NCI-H2029 (cell line): Measurements from ENCODE around the gene KSR2.
"Not testable (repeated sequence)": the region's sequence is repeated elsewhere in the genome, so short reads cannot be mapped to it uniquely, and the experiment has no call there.

Source experiments
- DNase-seq: peaks from one replicate; lab custom pipeline; 2025; lab: John Stamatoyannopoulos, UW

The KSR2 gene

DNA sequence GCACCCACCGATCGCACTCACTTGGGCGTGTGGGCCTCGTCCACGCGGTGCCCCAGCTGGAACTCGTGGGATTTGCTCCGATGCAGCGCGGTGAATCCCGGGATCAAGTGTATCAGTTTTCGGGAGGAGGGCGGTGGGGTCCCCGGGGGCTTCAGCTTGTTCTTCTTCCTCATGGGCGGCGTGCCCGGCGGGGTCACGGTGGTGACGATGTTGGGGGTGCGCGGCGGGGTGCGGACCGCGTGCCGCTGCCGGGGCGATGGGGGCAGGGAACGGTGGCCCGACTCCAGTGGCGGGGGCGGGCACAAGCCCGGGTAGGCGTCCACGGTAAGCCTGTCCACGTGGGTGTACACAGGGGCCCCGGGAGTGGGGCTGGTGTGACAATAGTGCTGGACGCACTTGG, 207.8 kb downstream of the KSR2 start:
- DNase-seq = no peak

DNA sequence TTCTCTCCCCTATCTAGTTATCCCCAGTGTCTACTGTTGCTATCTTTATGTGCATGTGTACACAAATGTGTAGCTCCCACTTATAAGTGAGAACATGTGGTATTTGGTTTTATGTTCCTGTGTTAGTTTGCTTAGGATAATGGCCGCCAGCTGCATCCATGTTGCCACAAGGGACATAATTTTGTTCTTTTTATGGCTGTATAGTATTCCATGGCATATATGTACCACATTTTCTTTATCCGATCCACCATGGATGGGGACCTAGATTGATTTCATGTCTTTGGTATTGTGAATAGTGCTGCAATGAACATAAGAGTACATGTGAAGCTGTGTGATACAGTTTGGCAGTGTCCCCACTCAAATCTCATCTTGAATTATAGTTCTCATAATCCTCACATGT, 218.1 kb downstream of the KSR2 start:
- DNase-seq = no peak

DNA sequence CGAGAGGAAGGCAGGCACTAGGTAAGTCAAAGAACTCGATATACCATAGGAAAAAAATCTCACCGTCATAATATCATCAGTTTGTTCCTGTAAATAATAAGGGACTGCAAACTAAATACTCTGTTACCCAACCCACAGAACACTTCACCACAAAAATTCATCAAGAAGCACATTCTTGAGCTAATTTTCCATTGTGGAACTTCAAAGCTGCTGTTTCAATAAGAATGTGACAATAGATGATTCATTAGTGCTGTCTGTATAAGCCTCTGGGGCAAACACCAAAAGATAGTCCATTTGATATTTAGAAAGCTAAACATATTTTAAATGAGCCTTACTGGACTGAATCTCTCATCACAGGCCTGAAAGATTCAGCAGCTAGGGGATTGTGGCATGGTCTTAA, 219.4 kb downstream of the KSR2 start:
- DNase-seq = no peak

DNA sequence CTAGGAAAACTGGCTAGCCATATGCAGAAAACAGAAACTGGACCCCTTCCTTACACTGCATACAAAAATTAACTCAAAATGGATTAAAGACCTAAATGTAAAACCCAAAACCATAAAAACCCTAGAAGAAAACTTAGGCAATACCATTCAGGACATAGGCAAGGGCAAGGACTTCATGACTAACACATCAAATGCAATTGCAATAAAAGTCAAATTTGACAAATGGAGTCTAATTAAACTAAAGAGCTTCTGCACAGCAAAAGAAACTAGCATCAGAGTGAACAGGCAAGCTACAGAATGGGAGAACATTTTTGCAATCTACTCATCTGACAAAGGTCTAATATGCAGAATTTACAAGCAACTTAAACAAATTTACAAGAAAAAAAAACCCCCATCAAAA, 222.4 kb downstream of the KSR2 start:
- DNase-seq = not testable (repeated sequence)

DNA sequence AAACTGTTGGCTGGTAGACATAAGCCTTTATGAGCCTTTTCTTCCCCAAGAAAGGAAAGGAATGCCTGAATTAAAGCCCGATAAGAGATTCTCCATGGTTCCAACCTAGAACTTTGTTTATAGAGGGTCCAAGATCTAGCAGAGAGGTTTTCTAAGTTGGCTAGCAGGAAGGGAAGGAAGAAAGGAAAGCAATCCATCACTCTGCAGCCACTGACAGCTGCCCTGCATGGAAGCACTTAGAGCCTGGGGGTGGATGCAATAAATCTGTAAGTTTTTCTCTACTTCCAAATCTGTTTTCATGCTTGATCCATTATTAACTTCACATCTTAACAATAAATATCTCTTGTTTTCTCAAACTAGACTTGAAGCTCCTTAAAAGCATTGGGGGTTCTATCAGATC, 224.4 kb downstream of the KSR2 start:
- DNase-seq = no peak

DNA sequence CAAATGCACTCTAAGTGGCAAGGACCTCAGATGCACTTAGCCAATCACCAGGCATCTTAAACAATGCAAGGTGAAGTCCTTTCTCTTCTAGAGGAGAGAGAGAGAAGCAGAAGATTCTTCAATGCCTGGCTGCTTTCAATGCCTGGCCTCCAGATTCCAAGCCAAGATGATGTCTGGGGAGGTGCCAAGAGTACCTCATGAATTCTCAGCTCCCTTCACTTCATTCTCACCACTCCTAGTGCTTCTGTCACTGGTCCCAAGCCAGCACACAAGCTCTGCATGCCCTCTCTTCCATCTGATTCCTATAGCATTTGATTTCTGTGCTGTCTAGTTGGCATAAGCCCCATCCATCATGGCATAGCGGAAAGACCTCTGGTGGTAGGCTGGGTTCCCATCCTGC, 225.0 kb downstream of the KSR2 start:
- DNase-seq = no peak

DNA sequence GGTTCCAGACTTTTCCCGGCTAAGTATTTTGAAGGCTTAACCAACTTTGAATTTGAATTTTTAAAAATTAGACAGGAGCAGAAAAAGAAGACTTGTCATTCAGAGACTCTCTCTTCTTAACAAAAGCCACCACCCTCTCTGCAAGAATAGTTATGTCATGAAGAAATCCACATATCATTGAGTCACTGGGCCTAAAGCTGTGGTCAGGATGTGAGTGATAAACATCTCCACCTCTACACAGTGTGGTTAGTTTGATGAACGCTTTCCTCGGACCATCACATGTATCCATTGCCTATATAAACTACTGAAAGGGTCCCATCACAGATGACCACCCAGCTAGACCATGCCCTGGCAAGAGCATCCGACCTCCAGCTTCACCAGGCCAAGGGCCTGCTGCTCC, 226.1 kb downstream of the KSR2 start:
- DNase-seq = no peak

DNA sequence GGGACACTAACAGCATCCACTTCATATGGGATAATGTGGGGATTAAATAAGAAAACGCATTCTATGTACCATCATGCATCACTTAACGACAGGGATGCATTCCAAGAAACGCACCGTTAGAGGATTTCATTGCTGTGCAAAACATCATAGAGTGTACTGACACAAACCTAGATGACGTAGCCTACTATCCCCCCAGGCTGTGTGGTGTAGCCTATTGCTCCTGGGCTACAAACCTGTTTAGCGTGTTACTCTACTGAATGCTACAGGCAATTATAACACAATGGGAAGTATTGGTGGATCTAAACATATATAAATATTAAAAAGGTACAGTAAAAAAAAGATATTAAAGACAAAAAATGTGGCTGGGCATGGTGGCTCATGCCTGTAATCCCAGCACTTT, 230.6 kb downstream of the KSR2 start:
- no peak for DNase-seq

DNA sequence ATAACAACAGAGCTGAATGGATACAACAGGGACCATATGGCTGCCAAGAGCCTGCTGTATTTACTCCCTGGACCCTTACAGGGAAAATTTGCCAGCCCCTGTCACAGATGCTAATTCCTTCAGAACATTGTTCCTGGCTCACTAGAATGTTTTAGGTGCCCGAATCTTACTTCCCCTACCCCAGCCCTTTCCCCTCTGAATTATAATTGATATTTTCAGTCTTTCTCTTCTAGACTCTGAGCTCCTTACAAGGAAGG, 235.3 kb downstream of the KSR2 start:
- DNase-seq = no peak

DNA sequence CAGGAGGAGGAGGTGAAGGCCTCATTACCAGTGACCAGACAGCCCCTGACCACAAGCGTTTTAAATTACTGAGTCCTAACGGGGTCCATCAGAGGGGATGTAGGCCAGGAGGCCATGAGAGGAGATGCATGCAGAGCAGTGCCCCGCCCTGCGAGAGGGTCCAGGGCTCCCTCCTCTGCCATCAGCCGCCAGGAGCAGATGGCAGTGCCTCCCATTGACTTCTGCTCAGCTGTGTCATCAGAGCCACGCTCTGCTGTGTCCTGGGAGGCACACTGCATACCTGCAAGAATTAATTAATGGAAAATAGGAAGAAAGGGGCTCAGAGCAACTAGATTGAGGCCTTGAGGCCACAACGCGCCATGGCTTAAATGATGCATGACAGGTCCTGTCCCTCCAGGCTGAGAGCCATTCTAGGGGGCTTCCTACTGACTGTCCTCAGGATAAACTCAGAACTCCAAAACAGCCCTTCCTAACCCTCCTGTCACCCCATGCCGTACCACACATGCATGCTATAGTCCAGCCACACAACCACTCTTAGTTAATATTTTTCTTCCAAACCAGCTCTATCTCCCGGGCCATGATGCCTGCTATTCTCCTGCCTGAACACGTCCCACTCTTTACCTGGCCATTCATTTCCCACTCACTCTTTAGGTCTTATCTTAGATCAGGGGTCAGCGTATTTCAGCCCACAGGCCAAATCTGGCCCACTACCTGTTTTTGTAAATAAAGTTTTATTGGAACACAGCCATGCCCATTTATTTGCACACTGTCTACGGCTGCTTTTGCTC, 235.8 kb downstream of the KSR2 start:
- no peak for DNase-seq

DNA sequence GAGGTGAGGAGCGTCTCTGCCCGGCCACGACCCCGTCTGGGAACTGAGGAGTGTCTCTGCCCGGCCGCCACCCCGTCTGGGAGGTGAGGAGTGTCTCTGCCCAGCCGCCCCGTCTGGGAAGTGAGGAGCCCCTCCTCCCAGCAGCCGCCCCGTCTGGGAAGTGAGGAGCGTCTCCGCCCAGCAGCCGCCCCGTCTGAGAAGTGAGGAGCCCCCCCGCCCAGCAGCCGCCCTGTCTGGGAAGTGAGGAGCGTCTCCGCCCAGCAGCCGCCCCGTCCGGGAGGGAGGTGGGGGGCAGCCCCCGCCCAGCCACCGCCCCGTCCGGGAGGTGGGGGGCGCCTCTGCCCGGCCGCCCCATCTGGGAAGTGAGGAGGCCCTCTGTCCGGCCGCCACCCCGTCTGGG, 237.7 kb downstream of the KSR2 start:
- not testable (repeated sequence) for DNase-seq

DNA sequence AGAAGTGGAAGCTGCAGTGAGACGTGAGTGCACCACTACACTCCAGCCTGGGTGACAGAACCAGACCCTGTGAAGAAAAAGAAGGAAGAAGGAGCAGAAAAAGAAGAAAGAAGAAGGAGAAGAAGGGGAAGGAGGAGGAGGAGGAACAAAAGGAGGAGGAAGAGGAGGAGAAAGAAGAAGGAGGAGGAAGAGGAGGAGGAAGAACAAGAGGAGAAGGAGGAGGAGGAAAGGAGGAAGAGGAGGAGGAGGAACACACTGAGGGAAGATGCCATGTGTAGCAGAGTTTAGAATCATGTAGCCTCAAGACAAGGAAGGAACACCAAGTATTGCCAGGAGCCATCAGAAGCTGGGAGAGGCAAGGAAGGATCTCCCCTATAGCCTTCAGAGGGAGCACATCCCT, 241.5 kb downstream of the KSR2 start:
- no peak for DNase-seq

DNA sequence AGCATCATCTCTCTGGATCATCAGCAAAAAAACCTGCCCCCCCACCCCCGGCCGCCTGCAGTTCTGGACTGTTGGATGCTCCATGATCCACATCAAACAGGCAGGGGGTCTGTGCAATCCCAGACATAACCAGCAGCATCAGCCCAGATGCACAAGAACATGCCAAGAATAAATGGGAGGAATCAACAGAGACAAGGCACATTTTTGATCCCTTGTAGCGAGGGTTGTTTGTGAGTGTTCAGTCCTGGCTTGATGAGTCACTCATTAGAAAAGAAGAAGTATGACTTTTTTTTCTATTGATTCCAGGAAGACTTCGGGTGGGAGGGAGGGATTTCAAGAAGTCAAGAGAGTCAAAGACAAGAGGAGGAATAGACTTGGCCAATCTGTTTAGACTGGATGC, 244.2 kb downstream of the KSR2 start:
- DNase-seq = no peak

DNA sequence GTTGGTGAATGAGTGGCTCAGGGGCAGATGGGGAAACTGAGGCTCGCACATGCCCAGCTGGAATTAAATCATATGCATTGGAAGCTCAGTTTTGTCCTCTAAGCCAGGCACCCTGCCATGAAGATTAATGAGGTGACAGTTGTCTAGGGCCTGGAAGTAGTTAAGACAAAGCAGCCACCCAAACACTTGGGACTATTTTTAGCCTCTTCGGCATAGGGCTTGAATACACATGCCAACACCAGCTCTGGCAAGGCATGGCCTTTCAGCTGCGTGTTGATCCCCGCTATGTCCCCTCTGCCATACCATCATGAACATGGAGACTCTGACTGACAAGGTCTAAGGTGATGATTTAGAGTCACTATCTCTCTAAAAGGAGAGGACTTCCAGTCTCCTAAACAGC, 250.2 kb downstream of the KSR2 start:
- DNase-seq = no peak

DNA sequence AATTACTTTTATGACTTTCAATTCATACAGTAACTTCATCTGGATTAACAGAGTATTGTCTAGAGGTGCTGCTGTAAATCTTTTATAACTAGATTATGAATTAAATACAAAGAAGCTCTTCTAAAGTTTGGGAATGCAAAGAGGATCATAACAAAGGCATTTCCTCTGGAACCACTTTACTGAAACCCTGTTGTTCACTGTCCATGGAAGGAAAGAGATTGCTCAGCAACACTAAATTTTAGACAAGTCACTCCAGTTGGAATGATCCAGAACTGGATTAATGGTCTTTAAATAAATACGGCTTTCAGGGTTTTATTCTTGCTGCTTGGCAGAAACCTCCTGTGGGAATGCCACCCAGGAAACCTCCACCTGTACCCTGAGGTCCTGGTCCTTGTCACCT, 250.6 kb downstream of the KSR2 start:
- DNase-seq = no peak

DNA sequence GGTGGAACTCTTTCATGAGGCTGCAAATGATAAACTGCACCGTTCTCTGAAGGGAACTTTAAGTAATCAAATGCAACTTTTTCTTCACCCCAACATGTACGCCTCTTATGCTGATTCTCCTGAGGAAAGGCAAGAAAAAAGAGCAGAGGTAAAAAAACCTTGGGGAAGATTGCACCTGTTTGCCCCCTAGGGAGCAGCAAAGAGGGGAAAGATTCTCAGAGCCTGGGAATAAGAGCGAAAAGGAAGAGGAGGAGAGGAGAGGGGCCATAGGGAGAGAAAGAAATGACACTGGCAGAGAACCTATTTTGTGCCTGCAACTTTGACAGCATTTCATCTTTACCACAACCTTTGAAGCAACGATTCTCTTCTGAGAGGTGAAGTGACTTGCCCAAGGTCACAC, 254.6 kb downstream of the KSR2 start:
- no peak for DNase-seq

DNA sequence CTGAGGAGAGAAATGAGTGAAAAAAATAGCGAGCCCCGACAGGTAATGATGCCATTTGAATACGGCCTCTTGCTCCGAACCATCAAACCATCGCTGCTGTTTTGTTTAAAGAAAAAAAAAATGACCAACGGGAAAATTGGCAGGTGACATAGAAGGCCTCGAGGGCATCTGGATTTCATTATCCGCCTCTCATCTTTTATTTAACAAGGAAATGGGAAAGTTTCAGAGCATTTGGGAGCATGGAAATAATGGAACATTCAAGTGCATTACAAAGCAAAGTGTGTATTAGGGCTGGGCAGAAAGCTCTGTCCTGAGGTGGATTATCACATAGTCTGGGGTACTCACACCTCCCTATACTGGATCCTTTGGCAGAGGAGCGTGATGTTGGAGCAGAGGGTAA, 258.7 kb downstream of the KSR2 start:
- DNase-seq = no peak

DNA sequence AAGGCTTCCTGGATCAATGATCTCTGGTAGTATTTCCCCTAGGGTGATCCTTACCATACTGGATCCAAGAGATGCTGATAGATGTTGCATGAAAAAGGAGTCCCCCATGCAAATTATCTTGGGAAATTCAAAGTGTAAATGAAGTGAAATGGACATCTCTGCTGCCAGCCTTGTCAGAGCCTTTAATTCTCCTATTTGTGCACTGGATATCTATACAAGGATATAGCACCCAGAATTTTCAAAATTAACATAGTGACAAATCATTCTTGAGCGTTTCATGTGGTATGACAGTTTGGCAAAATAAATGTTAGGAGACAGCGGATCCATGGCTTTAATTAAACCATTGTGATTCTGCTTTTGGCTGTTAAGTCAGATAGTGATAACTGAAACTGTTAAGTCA, 260.9 kb downstream of the KSR2 start:
- DNase-seq = no peak

DNA sequence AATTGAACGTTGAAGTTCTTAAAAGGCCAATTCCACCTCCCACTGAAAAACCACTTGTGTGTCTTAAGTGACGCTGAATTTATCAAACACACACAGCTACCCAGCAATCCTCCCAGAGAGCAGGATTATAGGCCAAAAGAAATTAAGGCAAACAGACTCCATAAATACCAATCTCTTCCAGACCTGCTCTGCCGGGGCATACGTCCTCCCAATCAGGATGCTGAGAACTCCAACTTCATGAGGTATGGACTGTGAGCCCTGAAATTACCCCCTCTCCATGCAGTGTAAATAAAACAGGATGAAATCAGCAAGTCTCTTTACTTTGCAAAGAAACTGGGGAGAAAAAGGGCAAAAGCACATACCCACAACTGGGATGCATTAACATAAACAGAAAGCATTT, 265.2 kb downstream of the KSR2 start:
- DNase-seq = no peak

DNA sequence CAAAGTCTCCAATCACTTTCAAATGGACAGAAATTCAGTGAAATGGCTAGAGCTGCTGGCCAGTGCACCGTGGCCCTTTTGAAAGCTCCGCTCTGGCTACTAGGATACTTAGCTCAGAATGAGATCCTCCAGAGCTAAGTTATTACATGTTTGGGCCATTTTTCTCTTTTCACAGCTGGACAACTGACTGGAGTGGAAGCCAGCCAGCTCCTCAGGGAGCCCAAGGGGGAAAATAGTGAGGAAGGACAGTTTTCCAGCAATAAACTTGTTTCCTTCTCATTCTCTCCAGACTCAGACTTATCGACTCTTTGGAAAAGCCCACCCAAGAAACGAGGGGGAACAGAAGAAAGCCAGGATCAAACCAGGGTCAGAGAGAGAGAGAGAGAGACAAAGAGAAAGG, 266.0 kb downstream of the KSR2 start:
- DNase-seq = no peak

DNA sequence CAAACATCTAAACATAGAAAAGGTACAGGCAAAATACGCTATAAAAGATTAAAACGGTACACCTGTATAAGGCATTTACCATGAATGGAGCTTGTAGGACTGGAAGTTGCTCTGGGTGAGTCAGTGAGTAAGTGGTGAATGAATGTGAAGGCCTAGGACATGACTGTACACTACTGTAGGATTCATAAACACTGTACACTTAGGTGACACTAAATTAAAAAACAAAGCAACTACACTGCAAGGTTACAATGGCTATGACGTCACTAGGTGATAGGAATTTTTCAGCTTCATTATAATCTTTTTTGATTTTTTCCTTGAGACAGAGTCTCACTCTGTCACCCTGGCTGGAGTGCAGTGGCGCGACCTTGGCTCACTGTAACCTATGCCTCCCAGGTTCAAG, 269.2 kb downstream of the KSR2 start:
- no peak for DNase-seq

DNA sequence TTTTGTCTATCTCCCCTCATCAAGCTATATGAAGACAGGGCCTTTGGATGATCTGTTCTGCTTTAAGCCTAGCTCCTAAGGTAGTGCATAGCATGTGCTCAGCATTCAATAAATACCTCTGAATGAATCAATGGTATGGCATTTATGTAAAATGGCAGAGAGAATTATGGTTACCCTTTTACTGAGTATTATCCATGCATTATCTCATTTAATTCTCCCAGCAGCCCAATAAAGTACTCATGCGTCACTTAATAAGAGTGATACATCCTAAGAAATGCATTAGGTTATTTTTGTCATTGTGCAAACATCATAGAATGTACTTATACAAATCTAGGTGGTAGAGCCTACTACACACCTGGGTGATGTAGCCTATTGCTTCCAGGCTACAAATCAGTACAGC, 269.7 kb downstream of the KSR2 start:
- DNase-seq = no peak

DNA sequence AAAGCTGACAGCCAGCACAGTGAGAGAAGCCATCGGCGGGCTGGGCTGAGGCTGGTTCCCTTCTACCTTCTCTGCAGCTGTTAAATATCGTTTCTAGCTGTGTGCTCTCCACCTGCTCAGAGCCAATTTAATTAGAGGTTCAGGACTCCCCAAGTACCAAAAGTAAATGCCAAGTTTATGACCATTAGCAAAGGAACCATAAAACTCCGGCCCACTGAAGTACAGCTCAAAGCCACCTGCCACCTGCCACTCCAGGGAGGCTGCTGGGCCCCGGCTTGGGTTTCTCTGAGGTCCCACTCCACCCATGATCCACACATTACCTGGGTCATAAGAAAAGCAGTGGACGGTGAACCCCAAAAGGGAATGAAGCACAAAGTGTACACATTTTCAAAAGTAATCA, 272.8 kb downstream of the KSR2 start:
- DNase-seq = no peak

DNA sequence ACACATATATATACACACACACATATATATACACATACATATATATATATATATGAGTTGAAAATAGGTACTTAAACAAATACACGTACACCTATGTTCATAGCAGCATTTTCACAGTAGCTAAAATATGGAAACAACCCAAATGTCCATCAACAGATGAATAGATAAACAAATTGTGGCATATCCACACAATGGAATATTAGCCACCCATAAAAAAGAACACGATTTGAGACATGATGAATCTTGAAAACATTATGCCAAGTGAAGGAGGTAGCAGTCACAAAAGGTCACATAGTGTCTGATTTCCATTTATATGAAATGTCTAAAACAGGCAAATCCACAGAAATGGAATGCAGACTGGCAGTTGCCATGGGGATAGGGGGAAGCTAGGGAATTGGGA, 276.3 kb downstream of the KSR2 start:
- no peak for DNase-seq

DNA sequence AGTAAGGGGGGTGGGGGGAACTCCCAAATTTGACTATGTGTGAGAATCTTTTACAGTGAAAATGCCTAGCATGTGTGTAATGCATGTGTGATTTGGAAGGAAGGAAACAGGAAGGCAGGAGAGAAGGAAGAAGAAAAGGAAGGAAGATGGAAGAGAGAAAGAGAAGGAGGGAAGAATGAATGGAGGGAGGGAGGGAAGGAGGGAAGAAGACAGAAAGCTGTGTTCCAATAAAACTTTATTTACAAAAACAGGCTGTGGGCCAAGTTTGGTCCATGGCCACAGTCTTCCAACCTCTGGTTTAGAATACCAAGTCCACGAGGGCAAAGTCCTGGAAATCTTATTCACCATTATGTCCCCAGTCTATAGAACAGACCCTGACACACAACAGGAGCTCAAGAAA, 278.9 kb downstream of the KSR2 start:
- DNase-seq = no peak
